Measurements from ENCODE around the gene SRPRA.

Gene SRPRA

GRCh38 chr11:126226334-126227084, 42.2 kb downstream of the SRPRA start:
- no peak for TF ChIP-seq CTCF (IDR thresholded peaks at IDR 0.05; ENCODE audit: low read depth, low read length)
- in situ Hi-C loops (cut with HindIII; ENCODE audit: low sequenced_read_pairs) = no loop called here
- no peak overlapping the region for H3K4me3 ChIP-seq (ENCODE audit: low read depth, low read length)
- DNase-seq (ENCODE audit: low read depth, low spot score) = no peak

DNA sequence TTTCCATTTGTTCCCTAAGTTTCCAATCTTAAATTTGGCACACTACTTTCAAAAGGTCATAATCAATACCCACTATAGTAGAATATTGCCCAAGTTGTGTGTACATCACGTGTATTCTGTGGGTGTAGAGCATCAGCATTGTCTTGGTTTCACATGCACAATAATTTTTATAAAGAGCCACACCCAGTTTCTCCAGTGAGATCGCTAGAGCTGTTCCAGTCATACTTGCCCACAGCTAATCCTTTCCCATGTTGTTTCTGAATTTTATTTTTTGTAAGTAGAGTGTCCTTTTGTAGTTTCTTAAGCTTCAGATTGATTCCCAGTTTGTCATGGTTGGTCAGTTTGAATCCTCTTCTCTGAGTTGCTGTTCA, 43.4 kb downstream of the SRPRA start:
- no peak for TF ChIP-seq CTCF (IDR thresholded peaks at IDR 0.05; ENCODE audit: low read depth, low read length)
- no peak overlapping the region for H3K4me3 ChIP-seq (ENCODE audit: low read depth, low read length)
- DNase-seq (ENCODE audit: low read depth, low spot score) = no peak
- in situ Hi-C loops (cut with HindIII; ENCODE audit: low sequenced_read_pairs) = no loop called here

- no peak for TF ChIP-seq CTCF (IDR thresholded peaks at IDR 0.05; ENCODE audit: low read depth, low read length)
- in situ Hi-C loops (cut with HindIII; ENCODE audit: low sequenced_read_pairs) = no loop called here
- H3K4me3 ChIP-seq (ENCODE audit: low read depth, low read length) = no peak overlapping the region
- no peak for DNase-seq (ENCODE audit: low read depth, low spot score)
Measured at GRCh38 chr11:126224647-126225294, 43.9 kb downstream of the SRPRA start.

DNA sequence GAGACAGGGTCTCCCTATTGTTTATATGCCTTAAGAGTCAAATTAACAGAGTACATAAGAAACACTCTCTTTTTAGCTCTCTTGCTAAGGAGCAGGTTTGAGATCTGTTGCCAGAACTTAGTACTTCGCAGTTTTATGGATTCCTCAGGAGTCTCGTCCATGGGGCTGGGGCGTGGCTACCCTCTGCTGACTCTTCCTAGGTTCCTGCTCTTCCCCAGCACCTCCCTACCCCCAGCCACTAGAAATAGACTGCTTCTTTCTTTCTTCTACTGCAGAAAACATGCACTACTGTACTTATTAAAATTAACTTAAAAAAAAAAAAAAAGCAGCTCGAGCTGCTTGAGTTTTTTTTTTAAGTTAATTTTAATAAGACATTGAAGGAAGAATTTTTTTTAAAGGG, 49.1 kb downstream of the SRPRA start:
- no peak overlapping the region for H3K4me3 ChIP-seq (ENCODE audit: low read depth, low read length)
- no peak for TF ChIP-seq CTCF (IDR thresholded peaks at IDR 0.05; ENCODE audit: low read depth, low read length)
- in situ Hi-C loops (cut with HindIII; ENCODE audit: low sequenced_read_pairs) = no loop called here
- no peak for DNase-seq (ENCODE audit: low read depth, low spot score)

GRCh38 chr11:126217491-126217890, 51.2 kb downstream of the SRPRA start:
- in situ Hi-C loops (cut with HindIII; ENCODE audit: low sequenced_read_pairs) = no loop called here
- no peak for TF ChIP-seq CTCF (IDR thresholded peaks at IDR 0.05; ENCODE audit: low read depth, low read length)
- no peak overlapping the region for H3K4me3 ChIP-seq (ENCODE audit: low read depth, low read length)
- DNase-seq (ENCODE audit: low read depth, low spot score) = no peak

DNA sequence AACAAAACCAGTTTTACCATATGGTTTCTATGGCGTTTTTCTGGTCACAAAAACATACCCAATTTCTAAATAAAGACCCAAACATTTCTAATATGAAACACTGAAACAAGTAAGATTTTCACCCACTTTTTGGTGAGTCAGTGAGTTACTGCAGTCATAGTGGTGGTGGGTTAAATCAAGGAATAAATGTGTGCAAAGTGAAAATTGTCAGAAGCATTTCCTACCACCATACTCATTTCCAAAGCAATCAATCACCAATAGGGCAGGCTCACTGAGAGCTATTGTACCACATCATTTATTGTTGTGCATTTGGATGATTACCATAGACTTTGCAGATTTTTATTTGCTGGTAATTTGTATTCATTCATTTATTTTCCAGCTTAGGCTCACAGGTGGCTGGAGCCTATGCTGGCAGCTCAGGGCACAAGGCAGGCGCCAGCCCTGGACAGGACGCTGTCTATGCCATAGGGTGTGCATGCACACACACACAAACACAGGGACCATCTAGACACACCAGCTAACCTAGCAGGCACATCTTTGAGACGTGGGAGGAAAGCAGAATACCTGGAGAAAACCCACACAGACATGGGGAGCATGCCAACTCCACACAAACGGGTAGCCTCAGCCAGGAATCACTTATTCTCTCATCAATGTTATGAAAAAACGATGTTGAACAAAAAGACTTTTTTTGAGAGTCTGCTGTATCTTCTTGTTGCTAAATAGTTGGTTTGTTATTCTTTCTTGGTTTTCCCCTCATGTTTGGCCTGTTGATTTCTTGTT, 52.0 kb downstream of the SRPRA start:
- DNase-seq (ENCODE audit: low read depth, low spot score) = no peak
- TF ChIP-seq CTCF (IDR thresholded peaks at IDR 0.05; ENCODE audit: low read depth, low read length) = no peak
- in situ Hi-C loops (cut with HindIII; ENCODE audit: low sequenced_read_pairs) = no loop called here
- H3K4me3 ChIP-seq (ENCODE audit: low read depth, low read length) = no peak overlapping the region

Data from astrocyte of the spinal cord (primary cell).